H9 (cell line): Measurements from ENCODE around the gene LRTM2. TPM values are rescaled to one million over a fixed set of nuclear protein-coding genes. Genes with fewer than 3 reads are reported as not detected.

ENCODE experiments used
- DNase-seq: peaks from one replicate; pipeline ENCODE4 v3.0.0-alpha.2; 2017
- H2AFZ ChIP-seq: one replicate; pipeline ENCODE4 v1.6.1; 2013; ENCODE audit warnings: mild to moderate bottlenecking, low read length, control low read depth, moderate library complexity
- H2AK5ac ChIP-seq: 2 replicates; pipeline ENCODE4 v1.6.1; 2013; ENCODE audit warnings: low read length, control low read depth, mixed read lengths; ENCODE audit not compliant: insufficient read length
- H2BK120ac ChIP-seq: one replicate; pipeline ENCODE4 v1.6.1; 2013; ENCODE audit warnings: low read depth, mild to moderate bottlenecking, low read length, control low read depth, inconsistent platforms; ENCODE audit not compliant: poor library complexity, severe bottlenecking
- H2BK12ac ChIP-seq: 2 replicates; pipeline ENCODE4 v1.6.1; 2013; ENCODE audit warnings: low read length, control low read depth, mixed read lengths, low read depth; ENCODE audit not compliant: insufficient read length
- H2BK15ac ChIP-seq: 2 replicates; pipeline ENCODE4 v1.6.1; 2013; ENCODE audit warnings: low read depth, low read length, control low read depth
- H2BK20ac ChIP-seq: one replicate; pipeline ENCODE4 v1.6.1; 2013; ENCODE audit warnings: low read depth, mild to moderate bottlenecking, low read length, control low read depth, inconsistent platforms; ENCODE audit not compliant: poor library complexity, severe bottlenecking
- H2BK5ac ChIP-seq: 2 replicates; pipeline ENCODE4 v1.6.1; 2013; ENCODE audit warnings: low read length, control low read depth, mixed read lengths; ENCODE audit not compliant: insufficient read length
- H3K14ac ChIP-seq: 2 replicates; pipeline ENCODE4 v1.6.1; 2013; ENCODE audit warnings: low read length, control low read depth; ENCODE audit not compliant: insufficient read depth
- H3K18ac ChIP-seq: 2 replicates; pipeline ENCODE4 v1.6.1; 2013; ENCODE audit warnings: low read depth, mild to moderate bottlenecking, mixed read lengths, low read length, control low read depth; ENCODE audit not compliant: insufficient read length
- H3K23ac ChIP-seq: 2 replicates; pipeline ENCODE4 v1.6.1; 2013; ENCODE audit warnings: low read length, control low read depth, mixed read lengths, low read depth; ENCODE audit not compliant: insufficient read length
- H3K23me2 ChIP-seq: 2 replicates; pipeline ENCODE4 v1.6.1; 2013; ENCODE audit warnings: low read depth, mild to moderate bottlenecking, mixed read lengths, low read length, control low read depth; ENCODE audit not compliant: insufficient read length, poor library complexity, severe bottlenecking
- H3K27ac ChIP-seq: 2 replicates; pipeline ENCODE4 v1.5.1; 2013; ENCODE audit warnings: low read length, control low read depth, mixed read lengths, low read depth; ENCODE audit not compliant: insufficient read length
- H3K27me3 ChIP-seq: 2 replicates; pipeline ENCODE4 v1.6.1; 2013; ENCODE audit warnings: low read length, control low read depth, inconsistent platforms; ENCODE audit not compliant: insufficient read depth
- H3K4ac ChIP-seq: 2 replicates; pipeline ENCODE4 v1.6.1; 2013; ENCODE audit warnings: low read depth, mild to moderate bottlenecking, control low read depth, inconsistent platforms, low read length, moderate library complexity
- H3K4me1 ChIP-seq: 2 replicates; pipeline ENCODE4 v1.6.1; 2013; ENCODE audit warnings: low read length, control low read depth, inconsistent platforms; ENCODE audit not compliant: insufficient read depth
- H3K4me2 ChIP-seq: 2 replicates; pipeline ENCODE4 v1.6.1; 2013; ENCODE audit warnings: low read length, control low read depth, mixed read lengths; ENCODE audit not compliant: insufficient read length, insufficient read depth
- H3K56ac ChIP-seq: 2 replicates; pipeline ENCODE4 v1.6.1; 2013; ENCODE audit warnings: low read depth, mild to moderate bottlenecking, mixed read lengths, low read length, control low read depth; ENCODE audit not compliant: insufficient read length
- H3K79me1 ChIP-seq: 2 replicates; pipeline ENCODE4 v1.6.1; 2013; ENCODE audit warnings: low read depth, mild to moderate bottlenecking, moderate library complexity, low read length, control low read depth, inconsistent platforms; ENCODE audit not compliant: insufficient read depth, poor library complexity, severe bottlenecking
- H3K79me2 ChIP-seq: 2 replicates; pipeline ENCODE4 v1.6.1; 2013; ENCODE audit warnings: low read length, control low read depth, inconsistent platforms; ENCODE audit not compliant: insufficient read depth
- H3K9ac ChIP-seq: 2 replicates; pipeline ENCODE4 v1.6.1; 2013; ENCODE audit warnings: low read length, control low read depth, mixed read lengths; ENCODE audit not compliant: insufficient read length; ENCODE audit errors: extremely low read depth
- H3K9me3 ChIP-seq: one replicate; pipeline ENCODE4 v1.6.1; 2013; ENCODE audit warnings: low read depth, low read length, inconsistent platforms; ENCODE audit not compliant: control insufficient read depth
- H3T11ph ChIP-seq: one replicate; pipeline ENCODE4 v1.6.1; 2013; ENCODE audit warnings: mild to moderate bottlenecking, low read length, control low read depth, inconsistent platforms
- H4K20me1 ChIP-seq: one replicate; pipeline ENCODE4 v1.6.1; 2013; ENCODE audit not compliant: control insufficient read depth, insufficient read length, insufficient read depth
- H4K5ac ChIP-seq: 2 replicates; pipeline ENCODE4 v1.6.1; 2013; ENCODE audit warnings: low read depth, mild to moderate bottlenecking, mixed read lengths, low read length, control low read depth; ENCODE audit not compliant: insufficient read length
- H4K8ac ChIP-seq: replicated peaks from 2 replicates; pipeline ENCODE4 v1.6.1; 2013; ENCODE audit warnings: low read length, control low read depth, mixed read lengths, low read depth; ENCODE audit not compliant: insufficient read length
- H4K91ac ChIP-seq: 2 replicates; pipeline ENCODE4 v1.6.1; 2013; ENCODE audit warnings: low read depth, mild to moderate bottlenecking, moderate library complexity, mixed read lengths, low read length, control low read depth; ENCODE audit not compliant: insufficient read length
- H3K27ac Mint-ChIP-seq, 3 experiments: 2 replicates in 2 of 3; 3 replicates in 1 of 3; pipeline ENCODE4 v1.8.0; 2020 to 2021; ENCODE audit warnings: mixed read lengths in 3 of 3, mild to moderate bottlenecking in 1 of 3, moderate library complexity in 1 of 3
- H3K27me3 Mint-ChIP-seq: 2 replicates; pipeline ENCODE4 v1.8.0; 2021; ENCODE audit warnings: low read depth, mild to moderate bottlenecking, moderate library complexity, mixed read lengths
- H3K36me3 Mint-ChIP-seq, 3 experiments: 2 replicates in 2 of 3; 3 replicates in 1 of 3; pipeline ENCODE4 v1.8.0; 2020 to 2021; ENCODE audit warnings: low read depth in 3 of 3, mixed read lengths in 3 of 3; ENCODE audit not compliant: insufficient read depth in 1 of 3
- H3K4me1 Mint-ChIP-seq, 2 experiments: 2 replicates each; pipeline ENCODE4 v1.8.0; 2020; ENCODE audit warnings: mixed read lengths in 2 of 2
- H3K4me3 Mint-ChIP-seq, 2 experiments: 2 replicates in 1 of 2; 3 replicates in 1 of 2; pipeline ENCODE4 v1.8.0; 2020 to 2021; ENCODE audit warnings: mild to moderate bottlenecking in 2 of 2, mixed read lengths in 2 of 2, moderate library complexity in 1 of 2
- H3K9me3 Mint-ChIP-seq, 2 experiments: 2 replicates in 1 of 2; 3 replicates in 1 of 2; pipeline ENCODE4 v1.8.0; 2020; ENCODE audit warnings: mild to moderate bottlenecking in 2 of 2, mixed read lengths in 2 of 2, moderate library complexity in 1 of 2
- CTCF ChIP-seq: fragments of 200-600 bp; sonication (generic); conservative IDR thresholded peaks from 3 replicates; pipeline ENCODE4 v1.8.0; 2021; ENCODE audit warnings: antibody characterized with exemption, mild to moderate bottlenecking
- WGBS: extraction: QIAGEN DNeasy Blood & Tissue Kit; methylation state at CpG from one replicate; pipeline ENCODE4 v1.1.7; 2013; ENCODE audit warnings: missing lambda C conversion rate, low lambda C conversion rate, mixed read lengths; ENCODE audit not compliant: insufficient read length; ENCODE audit errors: extremely low coverage; 5-methylcytosine and 5-hydroxymethylcytosine counted together
- total RNA-seq: library from RNA; stranded (reverse); gene quantifications from 2 replicates; pipeline ENCODE4 v1.2.1, GENCODE V29; 2021

LRTM2 gene
- total RNA-seq, 1 experiment from 2014 or later, result not detected

DNA sequence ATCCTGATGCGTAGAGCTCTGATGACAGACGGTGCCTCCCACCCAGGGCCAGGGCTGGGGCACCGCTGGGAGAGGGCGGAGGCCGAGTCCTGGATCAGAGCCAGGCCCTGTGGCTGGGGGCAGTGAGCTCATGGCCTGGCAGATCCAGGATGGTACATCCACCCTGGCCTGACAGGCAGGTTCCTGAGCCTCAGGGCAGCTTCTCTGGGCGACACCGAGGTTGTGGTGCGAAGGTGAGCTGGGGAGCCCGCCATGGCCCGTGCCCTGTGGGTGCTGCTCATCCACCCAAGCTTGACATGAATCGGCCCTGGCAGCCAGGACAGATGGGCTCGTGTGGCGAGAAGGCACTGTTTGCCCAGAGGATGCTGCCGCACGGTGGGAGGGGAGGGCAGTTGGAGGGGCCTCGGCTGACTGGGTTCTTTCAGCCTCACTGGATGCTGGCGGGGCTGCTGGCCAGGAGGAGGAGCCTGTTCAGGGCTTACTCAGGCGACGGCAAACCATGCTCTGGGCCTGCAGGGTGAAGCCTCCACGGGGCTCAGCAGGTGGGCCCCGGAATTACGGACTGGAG is 16.6 kb downstream of the LRTM2 start:
- Mint-ChIP-seq H3K4me3 (no peak overlapping the region), H3K36me3 (no peaks in the 10 kb centered on the region), H3K4me1 (peaks cover 15 to 37% of the 10 kb centered on the region in 2 experiments), H3K27ac (no peak overlapping the region; a peak in 1 of 7 replicates), H3K9me3 (no peaks in the 10 kb centered on the region; a peak in 1 of 5 replicates), H3K27me3 (peaks cover 17% of the 10 kb centered on the region)
- no CpG with 5 or more reads among the region's 22 CpGs for WGBS
- no peaks in the 10 kb centered on the region for H3K27me3 ChIP-seq
- no peaks in the 10 kb centered on the region; the same call in 1 of the 2 replicates for H3K4me1 ChIP-seq
- no peak overlapping the region for H3K4ac ChIP-seq
- no peak overlapping the region for H2BK120ac ChIP-seq
- H2BK12ac ChIP-seq, result no peak overlapping the region
- no peak overlapping the region for H3K18ac ChIP-seq
- no peak overlapping the region for H3K27ac ChIP-seq
- no peak overlapping the region for H3K4me2 ChIP-seq
- no peak overlapping the region for H4K91ac ChIP-seq
- H2BK20ac ChIP-seq, result no peak overlapping the region
- H3K79me2 ChIP-seq, result no peaks in the 10 kb centered on the region
- no peaks in the 10 kb centered on the region for H3K79me1 ChIP-seq
- H3K14ac ChIP-seq, result no peak overlapping the region; the same call in 1 of the 2 replicates
- no peak for DNase-seq
- no peak overlapping the region for H3K23ac ChIP-seq
- H3K56ac ChIP-seq, result no peak overlapping the region
- H2BK15ac ChIP-seq, result no peak overlapping the region
- no peak overlapping the region for H2AK5ac ChIP-seq
- no peak for TF ChIP-seq CTCF
- H2BK5ac ChIP-seq, result no peak overlapping the region
- H3T11ph ChIP-seq, result no peak overlapping the region
- no peaks in the 10 kb centered on the region for H4K20me1 ChIP-seq
- no peak overlapping the region for H3K9ac ChIP-seq
- H4K8ac ChIP-seq, result no peak overlapping the region
- H3K23me2 ChIP-seq, result no peaks in the 10 kb centered on the region
- H3K9me3 ChIP-seq, result no peaks in the 10 kb centered on the region
- no peak overlapping the region for H4K5ac ChIP-seq
- H2AFZ ChIP-seq, result no peak overlapping the region
